CD4-positive, alpha-beta T cell treated with Interleukin-6 for 4 hours (primary cell): ENCODE results near the gene PNKD.

ENCODE experiments used
- DNase-seq: peaks from one replicate; pipeline ENCODE4 v3.0.0-alpha.2; 2020; ENCODE audit warnings: mixed read lengths

The PNKD gene

DNA sequence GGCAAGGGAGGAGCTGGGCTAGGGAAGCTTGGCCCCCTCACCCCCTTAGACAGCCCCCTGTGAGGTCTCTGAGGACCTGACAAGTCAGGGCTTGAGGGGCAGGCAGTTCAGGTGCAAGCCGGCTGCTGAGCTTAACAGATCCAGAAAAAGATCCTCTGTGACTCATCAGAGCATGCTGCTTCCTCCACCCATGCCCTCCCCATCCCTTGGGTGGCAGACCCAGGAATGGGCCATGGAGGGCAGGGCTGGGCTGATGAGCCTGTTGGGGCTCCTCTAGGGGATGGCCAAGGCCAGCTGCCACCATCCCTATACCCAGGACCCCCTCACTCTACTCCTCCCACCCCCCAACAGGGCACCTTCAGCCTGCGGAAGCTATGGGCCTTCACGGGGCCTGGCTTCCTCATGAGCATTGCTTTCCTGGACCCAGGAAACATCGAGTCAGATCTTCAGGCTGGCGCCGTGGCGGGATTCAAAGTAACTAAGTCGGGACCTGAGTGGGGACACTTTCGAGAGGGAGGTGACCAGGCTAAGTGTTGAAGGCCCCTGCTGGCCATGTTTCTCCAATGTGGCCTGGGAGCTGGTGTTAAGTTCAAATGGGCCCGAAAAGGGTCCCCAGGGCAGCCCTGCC, 113.7 kb downstream of the PNKD start:
- DNase-seq = no peak

DNA sequence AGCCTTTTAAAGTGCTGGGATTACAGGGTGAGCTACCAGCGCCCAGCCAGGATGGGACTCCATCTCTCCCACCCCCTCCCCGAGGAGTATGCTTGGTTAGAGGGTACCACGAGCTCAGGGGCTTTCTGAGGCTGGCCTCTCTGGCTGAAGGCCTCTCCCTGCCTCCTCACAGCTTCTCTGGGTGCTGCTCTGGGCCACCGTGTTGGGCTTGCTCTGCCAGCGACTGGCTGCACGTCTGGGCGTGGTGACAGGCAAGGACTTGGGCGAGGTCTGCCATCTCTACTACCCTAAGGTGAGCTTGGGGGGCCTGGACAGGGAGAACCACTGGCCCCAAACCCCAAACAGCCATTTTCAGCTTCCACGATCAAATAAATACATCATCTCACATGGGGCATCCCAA, 114.7 kb downstream of the PNKD start:
- no peak for DNase-seq

DNA sequence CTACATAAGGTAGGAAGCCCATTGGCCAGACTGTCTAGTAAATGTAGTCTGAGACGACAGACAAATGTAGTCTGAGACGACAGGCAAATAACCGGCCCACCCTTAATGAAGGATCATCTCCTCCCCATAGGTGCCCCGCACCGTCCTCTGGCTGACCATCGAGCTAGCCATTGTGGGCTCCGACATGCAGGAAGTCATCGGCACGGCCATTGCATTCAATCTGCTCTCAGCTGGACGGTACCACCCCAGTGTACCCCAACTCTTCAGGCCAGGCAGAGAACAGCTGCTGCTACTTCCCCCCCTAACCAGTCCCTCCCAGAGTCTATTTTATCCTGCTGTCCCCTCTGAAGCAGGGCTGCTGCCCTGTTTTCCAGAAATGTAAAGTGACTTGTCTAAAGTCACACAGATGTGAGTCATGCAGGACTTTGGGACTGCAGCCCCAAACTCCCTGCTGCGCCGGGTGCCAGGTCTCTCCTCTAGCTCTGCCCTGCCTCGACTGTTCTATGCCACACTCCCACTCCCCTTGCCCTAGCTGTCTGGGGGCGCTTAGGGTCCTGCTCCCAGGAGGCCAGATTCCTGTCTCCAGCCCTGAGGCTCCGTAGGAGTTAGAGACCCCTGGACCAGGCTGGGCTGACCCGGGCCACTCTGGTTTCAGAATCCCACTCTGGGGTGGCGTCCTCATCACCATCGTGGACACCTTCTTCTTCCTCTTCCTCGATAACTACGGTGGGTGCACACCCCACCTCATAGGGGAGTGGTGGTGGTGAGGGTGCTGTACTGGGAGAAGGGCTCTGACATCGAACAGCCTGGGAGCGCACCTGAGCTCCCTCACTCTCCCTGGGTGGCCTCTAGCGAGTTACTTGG, 116.4 kb downstream of the PNKD start:
- no peak for DNase-seq

DNA sequence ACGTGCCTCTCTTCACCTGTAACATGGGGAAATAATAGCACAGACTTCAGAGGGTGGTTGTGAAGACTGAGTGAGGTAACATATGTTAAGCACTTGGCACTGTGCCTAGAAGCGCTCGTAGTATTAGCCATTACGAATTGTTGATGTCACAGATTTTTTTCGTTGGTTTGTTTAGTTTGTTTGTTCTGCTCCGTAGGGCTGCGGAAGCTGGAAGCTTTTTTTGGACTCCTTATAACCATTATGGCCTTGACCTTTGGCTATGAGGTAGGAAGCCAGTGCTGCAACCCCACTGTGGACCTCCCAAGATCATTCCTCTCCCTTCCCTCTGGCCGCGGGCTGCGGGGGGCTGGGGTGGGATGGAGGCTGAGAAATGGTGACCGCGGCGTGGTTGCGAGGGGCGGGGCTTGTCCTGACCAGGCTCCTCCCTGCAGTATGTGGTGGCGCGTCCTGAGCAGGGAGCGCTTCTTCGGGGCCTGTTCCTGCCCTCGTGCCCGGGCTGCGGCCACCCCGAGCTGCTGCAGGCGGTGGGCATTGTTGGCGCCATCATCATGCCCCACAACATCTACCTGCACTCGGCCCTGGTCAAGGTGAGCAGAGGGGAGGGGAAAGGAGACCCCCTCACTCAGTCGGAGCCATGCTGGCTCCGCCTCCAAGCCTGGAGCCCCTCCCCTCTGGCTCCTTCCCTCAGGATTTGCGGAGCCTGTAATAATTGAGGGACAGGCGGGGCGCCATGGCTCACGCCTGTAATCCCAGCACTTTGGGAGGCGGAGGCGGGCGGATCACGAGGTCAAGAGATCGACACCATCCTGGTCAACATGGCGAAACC, 117.3 kb downstream of the PNKD start:
- peak; percentile 41 for DNase-seq

DNA sequence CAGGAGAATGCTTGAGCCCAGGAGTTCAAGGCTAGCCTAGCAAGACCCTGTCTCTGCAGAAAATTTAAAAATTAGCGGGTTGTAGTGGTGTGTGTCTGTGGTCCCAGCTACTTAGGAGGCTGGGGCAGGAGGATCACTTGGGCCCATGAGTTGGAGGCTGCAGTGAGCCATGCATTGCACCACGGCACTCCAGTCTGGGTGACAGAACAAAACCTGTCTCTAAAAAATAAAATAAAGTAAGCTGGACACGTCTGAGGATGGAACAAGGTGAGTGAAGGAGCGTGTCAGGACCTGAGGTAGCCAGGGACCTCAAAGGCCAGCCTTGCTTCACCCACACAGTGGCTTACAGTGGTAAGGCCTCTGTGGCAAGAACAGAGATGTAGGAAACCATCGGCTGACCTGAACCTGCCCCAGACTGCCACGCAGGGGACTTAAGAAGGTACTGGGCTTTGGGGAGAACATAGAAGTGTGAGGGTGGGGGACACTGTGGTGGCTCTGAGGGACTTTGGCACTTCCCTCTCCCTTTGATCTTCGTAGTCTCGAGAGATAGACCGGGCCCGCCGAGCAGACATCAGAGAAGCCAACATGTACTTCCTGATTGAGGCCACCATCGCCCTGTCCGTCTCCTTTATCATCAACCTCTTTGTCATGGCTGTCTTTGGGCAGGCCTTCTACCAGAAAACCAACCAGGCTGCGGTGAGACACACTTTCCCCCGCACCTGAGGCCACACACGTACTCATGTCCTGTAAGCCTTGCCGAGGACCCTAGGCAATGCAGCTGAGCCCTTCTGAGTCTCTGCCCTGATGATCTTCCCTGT, 119.2 kb downstream of the PNKD start:
- DNase-seq = no peak

DNA sequence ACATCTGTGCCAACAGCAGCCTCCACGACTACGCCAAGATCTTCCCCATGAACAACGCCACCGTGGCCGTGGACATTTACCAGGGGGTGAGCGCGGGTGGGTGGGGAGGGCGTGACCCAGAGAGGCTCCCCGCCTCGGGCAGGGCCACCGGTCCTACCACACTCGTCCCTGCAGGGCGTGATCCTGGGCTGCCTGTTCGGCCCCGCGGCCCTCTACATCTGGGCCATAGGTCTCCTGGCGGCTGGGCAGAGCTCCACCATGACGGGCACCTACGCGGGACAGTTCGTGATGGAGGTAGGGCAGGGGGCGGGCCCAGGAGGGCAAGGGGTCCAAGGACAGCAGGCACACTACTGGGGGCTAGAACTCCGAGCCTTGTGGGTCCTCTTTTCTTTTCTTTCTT, 120.9 kb downstream of the PNKD start:
- no peak for DNase-seq

DNA sequence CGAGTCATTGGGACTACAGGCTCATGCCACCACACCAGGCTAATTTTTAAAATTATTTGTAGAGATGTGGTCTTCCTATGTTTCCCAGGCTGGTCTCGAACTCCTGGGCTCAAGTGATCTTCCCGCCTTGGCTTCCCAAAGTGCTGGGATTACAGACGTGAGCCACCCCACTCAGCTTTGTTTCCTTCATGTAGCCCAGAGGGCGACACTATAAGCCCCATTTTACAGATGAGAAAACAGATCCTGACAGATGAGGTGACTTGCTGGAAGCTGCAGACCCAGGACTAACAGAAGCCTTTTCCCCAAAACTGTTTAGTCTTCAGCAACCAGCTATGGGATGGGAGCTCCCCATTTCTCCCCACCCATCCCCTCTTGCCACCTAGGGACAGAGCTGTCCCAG, 122.1 kb downstream of the PNKD start:
- no peak for DNase-seq

DNA sequence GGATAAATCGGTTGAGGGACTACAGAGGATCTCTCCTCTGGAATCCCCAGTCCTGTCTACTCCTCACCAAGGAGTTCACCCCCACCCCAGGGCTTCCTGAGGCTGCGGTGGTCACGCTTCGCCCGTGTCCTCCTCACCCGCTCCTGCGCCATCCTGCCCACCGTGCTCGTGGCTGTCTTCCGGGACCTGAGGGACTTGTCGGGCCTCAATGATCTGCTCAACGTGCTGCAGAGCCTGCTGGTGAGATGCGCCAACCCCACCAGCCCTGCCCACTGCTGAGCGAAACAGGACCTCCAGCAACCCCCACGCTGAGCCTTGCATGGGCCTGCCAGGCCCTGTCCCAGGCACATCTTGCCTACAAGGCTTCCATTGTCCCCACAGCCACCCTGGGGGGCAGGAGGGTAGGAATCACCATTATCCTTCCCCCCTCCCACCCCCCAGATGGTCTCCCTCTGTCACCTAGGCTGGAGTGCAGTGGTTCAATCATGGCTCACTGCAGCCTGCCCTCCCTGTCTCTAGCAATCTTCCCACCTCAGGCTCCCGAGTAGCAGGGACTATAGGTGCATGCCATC, 122.7 kb downstream of the PNKD start:
- DNase-seq = no peak

DNA sequence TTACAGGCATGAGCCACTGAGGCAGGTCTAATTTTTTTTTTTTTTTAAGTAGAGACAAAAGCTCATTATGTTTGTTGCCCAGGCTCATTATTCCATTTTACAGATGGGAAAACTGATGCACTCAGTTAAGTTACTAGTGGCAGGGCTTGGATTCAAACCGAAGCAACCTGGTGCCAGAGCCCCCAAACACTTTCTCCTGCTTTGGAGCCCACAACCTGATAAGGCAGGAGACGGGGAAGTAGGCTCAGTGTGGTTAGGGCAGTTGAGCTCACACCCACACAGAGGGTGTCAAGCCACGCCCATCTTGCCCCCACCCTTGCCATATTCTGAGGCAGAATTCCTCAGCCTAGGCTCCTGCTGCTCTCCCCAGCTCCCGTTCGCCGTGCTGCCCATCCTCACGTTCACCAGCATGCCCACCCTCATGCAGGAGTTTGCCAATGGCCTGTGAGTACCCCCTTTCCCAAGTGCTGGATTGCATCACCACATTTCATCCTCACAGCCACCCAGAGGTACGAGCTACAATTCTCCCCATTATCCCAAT, 123.5 kb downstream of the PNKD start:
- DNase-seq = no peak

DNA sequence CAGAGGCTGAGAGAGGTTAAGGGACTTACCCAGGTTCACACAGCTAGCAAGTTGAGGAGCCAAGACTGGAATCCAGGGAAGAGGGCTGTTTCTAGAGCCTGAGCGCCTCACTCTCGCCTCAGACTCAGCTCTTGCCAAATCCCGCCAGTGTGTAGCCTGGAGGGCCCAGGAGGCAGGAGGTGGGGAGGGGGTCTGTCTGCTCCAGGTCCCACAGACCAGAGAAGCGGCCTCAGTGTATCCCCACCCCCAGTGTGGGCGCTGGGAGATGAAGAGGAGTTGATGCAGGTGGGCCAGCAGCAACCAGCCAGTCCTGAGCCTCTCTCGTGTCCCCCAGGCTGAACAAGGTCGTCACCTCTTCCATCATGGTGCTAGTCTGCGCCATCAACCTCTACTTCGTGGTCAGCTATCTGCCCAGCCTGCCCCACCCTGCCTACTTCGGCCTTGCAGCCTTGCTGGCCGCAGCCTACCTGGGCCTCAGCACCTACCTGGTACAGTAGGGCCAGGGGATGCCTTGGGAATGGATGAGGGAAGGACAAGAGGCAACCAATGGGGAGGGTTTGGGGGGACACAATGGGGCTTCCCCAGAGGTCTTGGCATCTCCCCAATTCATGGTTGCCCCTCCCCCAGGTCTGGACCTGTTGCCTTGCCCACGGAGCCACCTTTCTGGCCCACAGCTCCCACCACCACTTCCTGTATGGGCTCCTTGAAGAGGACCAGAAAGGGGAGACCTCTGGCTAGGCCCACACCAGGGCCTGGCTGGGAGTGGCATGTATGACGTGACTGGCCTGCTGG, 124.2 kb downstream of the PNKD start:
- DNase-seq = no peak

DNA sequence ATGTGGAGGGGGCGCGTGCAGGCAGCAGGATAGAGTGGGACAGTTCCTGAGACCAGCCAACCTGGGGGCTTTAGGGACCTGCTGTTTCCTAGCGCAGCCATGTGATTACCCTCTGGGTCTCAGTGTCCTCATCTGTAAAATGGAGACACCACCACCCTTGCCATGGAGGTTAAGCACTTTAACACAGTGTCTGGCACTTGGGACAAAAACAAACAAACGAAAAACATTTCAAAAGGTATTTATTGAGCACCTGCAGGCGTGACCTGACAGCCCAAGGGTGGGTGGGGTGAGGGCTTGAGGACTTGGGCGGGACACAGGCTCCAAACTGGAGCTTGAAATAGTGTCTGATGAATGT, 124.7 kb downstream of the PNKD start:
- no peak for DNase-seq

DNA sequence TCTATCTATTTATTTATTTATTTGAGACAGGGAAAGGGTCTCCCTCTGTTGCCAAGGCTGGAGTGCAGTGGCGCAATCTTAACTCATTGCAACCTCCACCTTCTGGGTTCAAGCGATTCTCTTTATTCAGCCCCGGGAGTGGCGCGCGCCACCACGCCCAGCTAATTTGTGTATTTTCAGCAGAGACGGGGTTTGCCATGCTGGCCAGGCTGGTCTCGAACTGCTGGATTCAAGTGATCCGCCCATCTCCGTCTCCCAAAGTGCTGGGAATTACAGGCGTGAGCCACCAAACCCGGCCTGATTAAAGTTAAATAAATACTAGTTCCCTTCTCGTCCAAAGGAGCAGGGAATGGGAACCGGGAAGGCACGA, 125.1 kb downstream of the PNKD start:
- DNase-seq = no peak

DNA sequence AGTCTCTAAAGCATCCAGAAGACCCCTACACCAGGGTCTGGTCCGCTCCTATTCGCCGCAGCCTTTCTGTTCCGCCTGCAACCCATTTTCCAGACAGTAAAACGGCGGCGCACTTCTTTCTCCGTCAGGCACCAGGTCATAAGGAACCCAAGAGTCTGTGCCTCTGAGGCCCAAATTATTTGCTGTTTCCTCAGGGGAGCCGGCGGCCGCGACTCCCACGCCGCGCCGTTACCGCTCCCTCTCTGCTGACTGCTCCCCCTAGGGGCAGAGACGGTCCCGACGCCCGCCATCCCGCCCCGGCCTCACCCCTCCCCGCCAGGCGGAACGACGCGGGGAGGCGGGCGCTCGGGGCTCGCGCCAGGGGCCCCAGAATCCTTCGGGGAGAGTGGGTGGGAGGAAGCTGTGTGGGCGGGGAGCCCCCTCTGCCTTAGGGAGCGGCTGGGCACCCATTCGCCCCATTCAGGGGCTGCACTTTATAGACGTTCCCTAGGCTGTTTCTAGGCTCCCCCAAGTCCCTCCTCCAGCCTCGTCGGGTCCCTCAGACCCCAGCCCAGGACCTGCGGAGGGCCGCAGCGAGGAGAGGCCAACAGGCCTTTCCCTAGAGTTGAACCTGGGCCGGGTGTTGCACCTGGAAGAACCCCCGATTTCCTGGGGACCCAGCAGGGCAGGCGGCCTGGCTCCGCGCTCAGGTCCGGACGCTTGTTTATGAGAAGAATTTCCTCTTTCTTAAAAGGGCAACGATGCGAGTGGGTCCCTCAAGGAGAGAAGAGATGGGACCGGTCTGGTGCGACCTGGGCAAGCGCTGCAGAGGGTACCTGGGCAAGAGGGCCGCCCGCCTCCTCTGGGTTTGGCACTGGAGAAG, 125.7 kb downstream of the PNKD start:
- DNase-seq = peak; percentile 95
